Anterior cingulate cortex (tissue), 58 donors: ENCODE data around the gene BCL7A.
A peak's percentile ranks its signal among the peaks of the same experiment; 100 is the strongest.
"Not testable (repeated sequence)": the region's sequence is repeated elsewhere in the genome, so short reads cannot be mapped to it uniquely, and the experiment has no call there.

Experiments
- DNase-seq, 58 donors: peaks; one replicate each; lab custom pipeline; 2025; lab: John Stamatoyannopoulos, UW

Gene BCL7A

GRCh38 chr12:122088179-122088810 is 66.6 kb downstream of the BCL7A start:
- no peak for DNase-seq

GRCh38 chr12:122089077-122089476 is 67.4 kb downstream of the BCL7A start:
- peak in 3 of 58 donors; percentile 21 to 29 (median 25) for DNase-seq

GRCh38 chr12:122090759-122091515 is 69.3 kb downstream of the BCL7A start:
- no peak for DNase-seq

- no peak for DNase-seq
Measured at GRCh38 chr12:122093098-122093883, 71.6 kb downstream of the BCL7A start.

- DNase-seq, result no peak
Measured at GRCh38 chr12:122094137-122094734, 72.6 kb downstream of the BCL7A start.

- DNase-seq, result no peak
Measured at GRCh38 chr12:122094735-122095631, 73.3 kb downstream of the BCL7A start.

- no peak for DNase-seq
Measured at GRCh38 chr12:122096014-122096413, 74.3 kb downstream of the BCL7A start.

- peak in 10 of 58 donors; percentile 11 to 58 (median 24) for DNase-seq
Measured at GRCh38 chr12:122096591-122097149, 75.0 kb downstream of the BCL7A start.

- no peak for DNase-seq
Measured at GRCh38 chr12:122097584-122097926, 75.9 kb downstream of the BCL7A start.

- DNase-seq, result peak in 47 of 58 donors; percentile 6 to 86 (median 57)
Measured at GRCh38 chr12:122097927-122098756, 76.5 kb downstream of the BCL7A start.

GRCh38 chr12:122099280-122099749 is 77.6 kb downstream of the BCL7A start:
- no peak for DNase-seq

- no peak for DNase-seq
Measured at GRCh38 chr12:122099856-122100255, 78.2 kb downstream of the BCL7A start.

- DNase-seq, result no peak
Measured at GRCh38 chr12:122100568-122100967, 78.9 kb downstream of the BCL7A start.

GRCh38 chr12:122102331-122102730 is 80.6 kb downstream of the BCL7A start:
- no peak for DNase-seq

- no peak for DNase-seq
Measured at GRCh38 chr12:122104844-122105243, 83.2 kb downstream of the BCL7A start.

- DNase-seq, result not testable (repeated sequence)
Measured at GRCh38 chr12:122105496-122105895, 83.8 kb downstream of the BCL7A start.

GRCh38 chr12:122106843-122107242 is 85.2 kb downstream of the BCL7A start:
- DNase-seq, result peak in 23 of 58 donors; percentile 9 to 66 (median 19)

- DNase-seq, result no peak
Measured at GRCh38 chr12:122107261-122107660, 85.6 kb downstream of the BCL7A start.
